DMS153 (cell line): Measurements from ENCODE around the gene SYT2.
"Not testable (repeated sequence)": the region's sequence is repeated elsewhere in the genome, so short reads cannot be mapped to it uniquely, and the experiment has no call there.

ENCODE experiments used
- DNase-seq: peaks from one replicate; lab custom pipeline; 2025; lab: John Stamatoyannopoulos, UW

The SYT2 gene

GRCh38 chr1:202569393-202570322 is 140.6 kb downstream of the SYT2 start:
- no peak for DNase-seq

- DNase-seq = no peak
Observed at GRCh38 chr1:202568826-202569225, 141.4 kb downstream of the SYT2 start.

- DNase-seq = no peak
Observed at GRCh38 chr1:202568410-202568809, 141.8 kb downstream of the SYT2 start.

- DNase-seq = no peak
Observed at GRCh38 chr1:202567738-202568137, 142.5 kb downstream of the SYT2 start.

GRCh38 chr1:202565890-202566602 is 144.2 kb downstream of the SYT2 start:
- DNase-seq = no peak

- DNase-seq = no peak
Observed at GRCh38 chr1:202564958-202565495, 145.2 kb downstream of the SYT2 start.

- no peak for DNase-seq
Observed at GRCh38 chr1:202563818-202564217, 146.4 kb downstream of the SYT2 start.

GRCh38 chr1:202562444-202563060 is 147.7 kb downstream of the SYT2 start:
- no peak for DNase-seq

GRCh38 chr1:202561726-202562443 is 148.4 kb downstream of the SYT2 start:
- DNase-seq = no peak

- no peak for DNase-seq
Observed at GRCh38 chr1:202561240-202561639, 149.0 kb downstream of the SYT2 start.

GRCh38 chr1:202557662-202558061 is 152.6 kb downstream of the SYT2 start:
- DNase-seq = not testable (repeated sequence)

- not testable (repeated sequence) for DNase-seq
Observed at GRCh38 chr1:202556037-202556436, 154.2 kb downstream of the SYT2 start.

GRCh38 chr1:202554619-202555018 is 155.6 kb downstream of the SYT2 start:
- not testable (repeated sequence) for DNase-seq

- DNase-seq = no peak
Observed at GRCh38 chr1:202553560-202554038, 156.7 kb downstream of the SYT2 start.

- not testable (repeated sequence) for DNase-seq
Observed at GRCh38 chr1:202553078-202553477, 157.2 kb downstream of the SYT2 start.

GRCh38 chr1:202552615-202553014 is 157.6 kb downstream of the SYT2 start:
- DNase-seq = not testable (repeated sequence)

GRCh38 chr1:202551683-202552082 is 158.6 kb downstream of the SYT2 start:
- DNase-seq = no peak

- not testable (repeated sequence) for DNase-seq
Observed at GRCh38 chr1:202550088-202550487, 160.2 kb downstream of the SYT2 start.

- no peak for DNase-seq
Observed at GRCh38 chr1:202547215-202547614, 163.0 kb downstream of the SYT2 start.

GRCh38 chr1:202546796-202547195 is 163.5 kb downstream of the SYT2 start:
- DNase-seq = not testable (repeated sequence)

GRCh38 chr1:202546377-202546776 is 163.9 kb downstream of the SYT2 start:
- not testable (repeated sequence) for DNase-seq
